Measurements from ENCODE around the gene CASK.

CASK gene

DNA sequence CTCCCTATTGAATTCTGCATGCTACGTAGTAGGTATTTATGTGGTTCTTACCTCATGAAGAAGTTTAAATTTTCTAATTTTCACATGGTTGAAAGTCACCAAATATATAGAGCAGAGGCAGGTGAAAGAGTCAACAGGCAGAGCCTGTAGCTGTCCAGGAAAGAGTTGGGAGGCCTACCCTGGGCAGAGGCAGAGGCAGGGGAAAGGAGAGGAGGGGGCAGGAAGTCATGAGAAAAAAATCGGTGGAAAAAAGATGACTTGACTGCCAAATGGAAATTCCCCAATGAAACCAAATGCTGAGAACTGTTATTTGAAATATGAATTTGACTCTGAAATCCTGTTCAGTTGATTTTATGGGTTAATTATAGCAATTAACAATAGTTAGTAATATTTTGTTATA is 257.7 kb downstream of the CASK start:
- H2AK5ac ChIP-seq (ENCODE audit: low read length, severe bottlenecking), result peak overlapping the region; percentile 59
- no peak overlapping the region for H4K8ac ChIP-seq (ENCODE audit: low read length)
- H2AFZ ChIP-seq (ENCODE audit: low read depth, low read length), result no peak overlapping the region
- H3K14ac ChIP-seq (ENCODE audit: low read length in 2 of 2), result no peak overlapping the region
- WGBS, result no CpG with 5 or more reads among the region's 2 CpGs
- peak overlapping the region; percentile 17 for H3K27ac ChIP-seq (ENCODE audit: low read length, poor library complexity, severe bottlenecking)
- no peak overlapping the region for H2BK15ac ChIP-seq (ENCODE audit: low read depth, poor library complexity, severe bottlenecking)
- H3K4me1 ChIP-seq (ENCODE audit: control insufficient read depth, insufficient read depth, low read depth, low read length), result peaks cover 3% of the 10 kb centered on the region
- H3K9me3 ChIP-seq (ENCODE audit: control insufficient read depth, low read length), result no peaks in the 10 kb centered on the region
- no peak overlapping the region for H3K4me3 ChIP-seq (ENCODE audit: insufficient read depth in 1 of 2, low read depth in 1 of 2, low read length in 2 of 2)
- H3K18ac ChIP-seq (ENCODE audit: low read depth in 1 of 2, low read length in 2 of 2), result no peak overlapping the region
- H3K4me2 ChIP-seq (ENCODE audit: low read length, poor library complexity, severe bottlenecking), result no peak overlapping the region
- DNase-seq, result no peak
- H3K27me3 ChIP-seq (ENCODE audit: control insufficient read depth in 1 of 2, insufficient read depth in 1 of 2, low read length in 2 of 2), result peaks cover 0 to 4% of the 10 kb centered on the region in 2 experiments
- no peak overlapping the region for H3K9ac ChIP-seq (ENCODE audit: low read length)
- H3K4ac ChIP-seq (ENCODE audit: low read depth in 1 of 2, low read length in 2 of 2), result no peak overlapping the region
- no peak overlapping the region for H4K91ac ChIP-seq (ENCODE audit: low read length)
- no peak overlapping the region for H2BK12ac ChIP-seq (ENCODE audit: low read length in 2 of 2)
- H3K23ac ChIP-seq (ENCODE audit: low read length in 2 of 2), result no peak overlapping the region
- no peak overlapping the region for H2BK120ac ChIP-seq (ENCODE audit: low read depth, low read length)
- no peaks in the 10 kb centered on the region for H3K36me3 ChIP-seq (ENCODE audit: control insufficient read depth in 1 of 2, insufficient read depth in 2 of 2, low read depth in 1 of 2, low read length in 2 of 2)
- H2BK5ac ChIP-seq (ENCODE audit: low read depth, low read length, poor library complexity, severe bottlenecking), result no peak overlapping the region
- H3K79me1 ChIP-seq (replicated peaks; ENCODE audit: low read length, poor library complexity, severe bottlenecking), result peaks cover 3% of the 10 kb centered on the region

DNA sequence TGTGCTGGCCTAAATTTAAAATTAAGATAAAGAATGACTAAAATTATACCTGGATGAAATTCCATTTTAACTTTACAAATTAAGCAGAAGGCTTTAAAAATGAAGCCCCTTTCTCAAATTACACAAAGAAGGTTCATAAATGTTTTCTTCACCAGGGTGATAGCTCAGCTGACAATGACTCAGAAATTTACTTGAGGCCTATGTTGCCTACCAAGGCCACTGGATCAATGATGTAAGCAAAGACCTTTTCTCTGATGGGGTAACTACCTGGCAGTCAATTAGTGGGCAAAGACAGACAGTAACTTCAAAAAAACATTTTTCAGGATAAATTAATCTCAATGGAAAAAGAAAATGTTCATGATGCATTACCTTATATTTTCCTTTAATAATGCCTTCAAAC is 258.4 kb downstream of the CASK start:
- H2BK120ac ChIP-seq (ENCODE audit: low read depth, low read length), result no peak overlapping the region
- peaks cover 0 to 4% of the 10 kb centered on the region in 2 experiments for H3K27me3 ChIP-seq (ENCODE audit: control insufficient read depth in 1 of 2, insufficient read depth in 1 of 2, low read length in 2 of 2)
- H4K8ac ChIP-seq (ENCODE audit: low read length), result no peak overlapping the region
- no peak overlapping the region for H3K4me2 ChIP-seq (ENCODE audit: low read length, poor library complexity, severe bottlenecking)
- H2BK5ac ChIP-seq (ENCODE audit: low read depth, low read length, poor library complexity, severe bottlenecking), result no peak overlapping the region
- no peak overlapping the region for H3K4me3 ChIP-seq (ENCODE audit: insufficient read depth in 1 of 2, low read depth in 1 of 2, low read length in 2 of 2)
- no peak overlapping the region for H3K14ac ChIP-seq (ENCODE audit: low read length in 2 of 2)
- peaks cover 0 to 3% of the 10 kb centered on the region in 2 experiments for H3K36me3 ChIP-seq (ENCODE audit: control insufficient read depth in 1 of 2, insufficient read depth in 2 of 2, low read depth in 1 of 2, low read length in 2 of 2)
- no peak overlapping the region for H4K91ac ChIP-seq (ENCODE audit: low read length)
- H3K23ac ChIP-seq (ENCODE audit: low read length in 2 of 2), result no peak overlapping the region
- H2AFZ ChIP-seq (ENCODE audit: low read depth, low read length), result no peak overlapping the region
- H3K9ac ChIP-seq (ENCODE audit: low read length), result peak overlapping the region; percentile 19
- H3K79me1 ChIP-seq (replicated peaks; ENCODE audit: low read length, poor library complexity, severe bottlenecking), result peaks cover 3% of the 10 kb centered on the region
- no peak overlapping the region for H3K4ac ChIP-seq (ENCODE audit: low read depth in 1 of 2, low read length in 2 of 2)
- no peak overlapping the region for H2BK15ac ChIP-seq (ENCODE audit: low read depth, poor library complexity, severe bottlenecking)
- no peak overlapping the region for H3K18ac ChIP-seq (ENCODE audit: low read depth in 1 of 2, low read length in 2 of 2)
- DNase-seq, result peak; percentile 23
- peak overlapping the region; percentile 71 for H3K27ac ChIP-seq (ENCODE audit: low read length, poor library complexity, severe bottlenecking)
- H3K9me3 ChIP-seq (ENCODE audit: control insufficient read depth, low read length), result no peaks in the 10 kb centered on the region
- H2AK5ac ChIP-seq (ENCODE audit: low read length, severe bottlenecking), result no peak overlapping the region
- peaks cover 2% of the 10 kb centered on the region for H3K4me1 ChIP-seq (ENCODE audit: control insufficient read depth, insufficient read depth, low read depth, low read length)
- no peak overlapping the region for H2BK12ac ChIP-seq (ENCODE audit: low read length in 2 of 2)

DNA sequence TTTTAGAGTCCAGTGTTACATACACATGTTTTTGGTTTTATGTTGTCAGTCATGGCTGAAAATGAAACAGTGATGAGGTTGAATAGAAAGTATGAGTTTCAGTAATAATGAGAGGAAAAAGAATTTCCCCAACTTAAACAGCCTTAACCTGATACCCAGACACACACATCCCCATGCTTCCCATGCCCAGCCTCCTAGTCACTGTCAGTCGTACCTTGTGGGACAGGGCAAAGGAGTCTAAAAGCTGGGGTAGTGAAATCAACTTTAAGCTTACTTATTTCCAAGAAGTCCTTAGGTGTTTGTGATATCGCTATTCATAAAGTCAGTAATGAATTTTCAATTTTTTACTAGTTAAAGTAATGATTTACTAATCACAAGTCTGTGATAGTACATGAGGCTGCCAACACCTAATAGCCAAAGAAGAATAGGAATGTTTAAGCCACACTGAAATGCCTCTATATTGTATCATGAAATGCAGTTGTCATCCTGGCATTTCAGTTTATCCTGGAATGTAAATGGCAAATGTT is 258.9 kb downstream of the CASK start:
- Histone ChIP-seq H2AFZ (ENCODE audit: low read depth, low read length) (no peak overlapping the region), H2AK5ac (ENCODE audit: low read length, severe bottlenecking) (no peak overlapping the region), H2BK5ac (ENCODE audit: low read depth, low read length, poor library complexity, severe bottlenecking) (no peak overlapping the region), H2BK12ac (ENCODE audit: low read length in 2 of 2) (no peak overlapping the region), H3K4me1 (ENCODE audit: control insufficient read depth, insufficient read depth, low read depth, low read length) (peaks cover 2% of the 10 kb centered on the region), H3K4me2 (ENCODE audit: low read length, poor library complexity, severe bottlenecking) (no peak overlapping the region), H2BK15ac (ENCODE audit: low read depth, poor library complexity, severe bottlenecking) (no peak overlapping the region), H3K79me1 (replicated peaks; ENCODE audit: low read length, poor library complexity, severe bottlenecking) (peaks cover 3% of the 10 kb centered on the region), H4K8ac (ENCODE audit: low read length) (no peak overlapping the region), H3K14ac (ENCODE audit: low read length in 2 of 2) (no peak overlapping the region), H3K27me3 (ENCODE audit: control insufficient read depth in 1 of 2, insufficient read depth in 1 of 2, low read length in 2 of 2) (peaks cover 0 to 4% of the 10 kb centered on the region in 2 experiments), H4K91ac (ENCODE audit: low read length) (no peak overlapping the region), H3K4me3 (ENCODE audit: insufficient read depth in 1 of 2, low read depth in 1 of 2, low read length in 2 of 2) (no peak overlapping the region), H3K9ac (ENCODE audit: low read length) (peak overlapping the region; percentile 19), H3K36me3 (ENCODE audit: control insufficient read depth in 1 of 2, insufficient read depth in 2 of 2, low read depth in 1 of 2, low read length in 2 of 2) (peaks cover 3% of the 10 kb centered on the region in 2 experiments), H3K23ac (ENCODE audit: low read length in 2 of 2) (no peak overlapping the region), H3K18ac (ENCODE audit: low read depth in 1 of 2, low read length in 2 of 2) (no peak overlapping the region), H2BK120ac (ENCODE audit: low read depth, low read length) (no peak overlapping the region), H3K4ac (ENCODE audit: low read depth in 1 of 2, low read length in 2 of 2) (no peak overlapping the region), H3K9me3 (ENCODE audit: control insufficient read depth, low read length) (no peaks in the 10 kb centered on the region), H3K27ac (ENCODE audit: low read length, poor library complexity, severe bottlenecking) (peak overlapping the region; percentile 81)
- no peak for DNase-seq
- WGBS, result no CpG with 5 or more reads among the region's 2 CpGs

DNA sequence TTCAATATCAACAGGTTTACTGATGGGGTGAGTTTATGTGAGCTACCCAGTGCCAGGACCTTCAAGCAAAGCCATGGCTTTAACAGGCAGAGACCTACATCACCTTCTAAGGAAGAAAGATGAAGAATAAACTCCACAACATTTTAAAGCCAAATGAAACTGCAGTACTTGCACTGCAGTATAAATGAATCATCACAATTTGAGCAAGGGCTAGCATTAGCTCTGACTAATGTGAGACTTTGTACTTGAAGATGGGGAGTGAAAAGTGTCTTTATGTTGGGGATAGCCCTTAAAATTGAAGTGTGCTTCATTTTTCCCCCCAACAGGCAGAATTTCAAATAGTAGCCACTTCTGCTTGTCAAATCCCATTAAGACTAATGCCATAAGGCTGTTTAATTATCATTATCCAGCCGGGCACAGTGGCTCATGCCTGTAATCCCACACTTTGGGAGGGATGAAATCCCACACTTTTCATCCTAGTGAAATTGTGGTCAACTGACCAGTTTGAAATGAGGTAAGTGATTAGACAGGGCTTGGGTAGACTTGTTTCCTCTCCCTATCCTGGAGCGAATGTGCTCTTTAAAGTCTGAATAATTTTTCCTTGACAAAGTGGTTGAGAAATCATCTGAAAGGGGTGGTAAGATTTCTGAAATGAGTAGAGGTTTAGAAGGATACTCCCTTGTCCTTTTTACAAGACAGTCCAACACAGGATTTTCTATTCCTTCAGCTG is 261.8 kb downstream of the CASK start:
- no peak overlapping the region for H3K14ac ChIP-seq (ENCODE audit: low read length in 2 of 2)
- H3K9me3 ChIP-seq (ENCODE audit: control insufficient read depth, low read length), result no peaks in the 10 kb centered on the region
- H2BK5ac ChIP-seq (ENCODE audit: low read depth, low read length, poor library complexity, severe bottlenecking), result no peak overlapping the region
- WGBS, result 100% methylated on average over 2 of the region's 2 CpGs
- H2AFZ ChIP-seq (ENCODE audit: low read depth, low read length), result no peak overlapping the region
- H3K27me3 ChIP-seq (ENCODE audit: control insufficient read depth in 1 of 2, insufficient read depth in 1 of 2, low read length in 2 of 2), result no peaks in the 10 kb centered on the region
- H3K79me1 ChIP-seq (replicated peaks; ENCODE audit: low read length, poor library complexity, severe bottlenecking), result no peaks in the 10 kb centered on the region
- no peak overlapping the region for H3K4ac ChIP-seq (ENCODE audit: low read depth in 1 of 2, low read length in 2 of 2)
- peaks cover 3 to 20% of the 10 kb centered on the region in 2 experiments for H3K36me3 ChIP-seq (ENCODE audit: control insufficient read depth in 1 of 2, insufficient read depth in 2 of 2, low read depth in 1 of 2, low read length in 2 of 2)
- no peak for DNase-seq
- H4K91ac ChIP-seq (ENCODE audit: low read length), result no peak overlapping the region
- H3K9ac ChIP-seq (ENCODE audit: low read length), result peak overlapping the region; percentile 20
- H2BK12ac ChIP-seq (ENCODE audit: low read length in 2 of 2), result no peak overlapping the region
- H3K27ac ChIP-seq (ENCODE audit: low read length, poor library complexity, severe bottlenecking), result no peak overlapping the region
- H3K4me2 ChIP-seq (ENCODE audit: low read length, poor library complexity, severe bottlenecking), result no peak overlapping the region
- H3K4me3 ChIP-seq (ENCODE audit: insufficient read depth in 1 of 2, low read depth in 1 of 2, low read length in 2 of 2), result no peak overlapping the region
- H3K23ac ChIP-seq (ENCODE audit: low read length in 2 of 2), result no peak overlapping the region
- no peak overlapping the region for H3K18ac ChIP-seq (ENCODE audit: low read depth in 1 of 2, low read length in 2 of 2)
- H4K8ac ChIP-seq (ENCODE audit: low read length), result no peak overlapping the region
- H2BK120ac ChIP-seq (ENCODE audit: low read depth, low read length), result no peak overlapping the region
- H3K4me1 ChIP-seq (ENCODE audit: control insufficient read depth, insufficient read depth, low read depth, low read length), result peaks cover 2% of the 10 kb centered on the region
- no peak overlapping the region for H2AK5ac ChIP-seq (ENCODE audit: low read length, severe bottlenecking)
- no peak overlapping the region for H2BK15ac ChIP-seq (ENCODE audit: low read depth, poor library complexity, severe bottlenecking)

Measured in mesenchymal stem cell (in vitro differentiated cells and primary cell).